ENCODE data around the gene TMEM212. TPM values are rescaled to one million over a fixed set of nuclear protein-coding genes. Genes with fewer than 3 reads are reported as not detected.
"Not testable (repeated sequence)": the region's sequence is repeated elsewhere in the genome, so short reads cannot be mapped to it uniquely, and the experiment has no call there.

The TMEM212 gene
- total and polyA plus RNA-seq, 4 experiments from 2014 or later = not detected

- peak overlapping the region in 2 of 7 donors; percentile 15 to 82 for H3K27ac Mint-ChIP-seq
- POLR2A ChIA-PET (ENCODE audit: partially characterized antibody) = no interaction called here
- no peaks in the 10 kb centered on the region for H3K36me3 Mint-ChIP-seq
- H3K4me3 ChIP-seq (ENCODE audit: low read length in 2 of 2) = no peak overlapping the region
- peak in 1 of 5 donors; percentile 37 for DNase-seq
- peaks cover 8 to 15% (median 13%) of the 10 kb centered on the region in 4 donors for H3K4me1 Mint-ChIP-seq
- peaks cover 20 to 21% of the 10 kb centered on the region in 2 donors for H3K27me3 Mint-ChIP-seq
- H3K27me3 ChIP-seq (ENCODE audit: insufficient read depth, low read length) = no peaks in the 10 kb centered on the region
- no peak overlapping the region for H3K4me3 Mint-ChIP-seq
- peaks cover 13% of the 10 kb centered on the region for H3K4me1 ChIP-seq (ENCODE audit: insufficient read depth, low read length)
- intact Hi-C loops (cut with micrococcal nuclease) = no loop called here
- H3K9me3 Mint-ChIP-seq = no peaks in the 10 kb centered on the region
- no peak overlapping the region for H3K27ac ChIP-seq (ENCODE audit: low read depth, low read length)
- H3K36me3 ChIP-seq (ENCODE audit: insufficient read depth, low read length) = no peaks in the 10 kb centered on the region
- CTCF ChIA-PET (ENCODE audit: partially characterized antibody) = no interaction called here
- H3K9me3 ChIP-seq (ENCODE audit: control insufficient read depth in 1 of 2, low read length in 2 of 2) = no peaks in the 10 kb centered on the region
Observed at GRCh38 chr3:171813897-171814460, 29.2 kb upstream of the TMEM212 start.

GRCh38 chr3:171814662-171815061, 28.5 kb upstream of the TMEM212 start:
- H3K27ac Mint-ChIP-seq; H3K27ac ChIP-seq (ENCODE audit: low read depth, low read length); H3K27me3 ChIP-seq (ENCODE audit: insufficient read depth, low read length); POLR2A ChIA-PET (ENCODE audit: partially characterized antibody); H3K4me1 ChIP-seq (ENCODE audit: insufficient read depth, low read length); H3K36me3 ChIP-seq (ENCODE audit: insufficient read depth, low read length); intact Hi-C loops (cut with micrococcal nuclease); H3K4me3 Mint-ChIP-seq; CTCF ChIA-PET (ENCODE audit: partially characterized antibody); H3K4me3 ChIP-seq (ENCODE audit: low read length in 2 of 2); H3K4me1 Mint-ChIP-seq; H3K9me3 Mint-ChIP-seq; H3K9me3 ChIP-seq (ENCODE audit: control insufficient read depth in 1 of 2, low read length in 2 of 2); DNase-seq; H3K36me3 Mint-ChIP-seq: not testable (repeated sequence)
- H3K27me3 Mint-ChIP-seq = peaks cover 15% of the 10 kb centered on the region in 2 donors

GRCh38 chr3:171815973-171816595, 27.1 kb upstream of the TMEM212 start:
- no peak for DNase-seq
- no peaks in the 10 kb centered on the region for H3K9me3 ChIP-seq (ENCODE audit: control insufficient read depth in 1 of 2, low read length in 2 of 2)
- no peaks in the 10 kb centered on the region for H3K36me3 Mint-ChIP-seq
- no peaks in the 10 kb centered on the region for H3K27me3 ChIP-seq (ENCODE audit: insufficient read depth, low read length)
- H3K4me1 Mint-ChIP-seq = peaks cover 0 to 1% (median under 1%) of the 10 kb centered on the region in 4 donors
- ChIA-PET CTCF (ENCODE audit: partially characterized antibody) (no interaction called here), POLR2A (ENCODE audit: partially characterized antibody) (no interaction called here)
- no peak overlapping the region for H3K4me3 Mint-ChIP-seq
- H3K4me3 ChIP-seq (ENCODE audit: low read length in 2 of 2) = no peak overlapping the region
- intact Hi-C loops (cut with micrococcal nuclease) = no loop called here
- H3K27me3 Mint-ChIP-seq = peaks cover 8 to 11% of the 10 kb centered on the region in 2 donors
- H3K4me1 ChIP-seq (ENCODE audit: insufficient read depth, low read length) = no peaks in the 10 kb centered on the region
- no peaks in the 10 kb centered on the region for H3K36me3 ChIP-seq (ENCODE audit: insufficient read depth, low read length)
- H3K27ac ChIP-seq (ENCODE audit: low read depth, low read length) = no peak overlapping the region
- H3K9me3 Mint-ChIP-seq = peaks cover 0 to 1% (median 0%) of the 10 kb centered on the region in 8 donors
- no peak overlapping the region for H3K27ac Mint-ChIP-seq

GRCh38 chr3:171817074-171817800, 25.9 kb upstream of the TMEM212 start:
- Histone ChIP-seq H3K4me1 (ENCODE audit: insufficient read depth, low read length) (no peaks in the 10 kb centered on the region), H3K27ac (ENCODE audit: low read depth, low read length) (no peak overlapping the region), H3K9me3 (ENCODE audit: control insufficient read depth in 1 of 2, low read length in 2 of 2) (no peaks in the 10 kb centered on the region), H3K36me3 (ENCODE audit: insufficient read depth, low read length) (no peaks in the 10 kb centered on the region), H3K27me3 (ENCODE audit: insufficient read depth, low read length) (no peaks in the 10 kb centered on the region), H3K4me3 (ENCODE audit: low read length in 2 of 2) (no peak overlapping the region)
- no peaks in the 10 kb centered on the region for H3K36me3 Mint-ChIP-seq
- H3K4me1 Mint-ChIP-seq = peaks cover 3 to 7% (median 5%) of the 10 kb centered on the region in 4 donors
- POLR2A ChIA-PET (ENCODE audit: partially characterized antibody) = no interaction called here
- CTCF ChIA-PET (ENCODE audit: partially characterized antibody) = interaction anchor here (1.8 kb wide), 1 partner anchor 12 kb away, joined by 6 read pairs; no protein-coding TSS in a partner anchor
- peaks cover 5 to 7% of the 10 kb centered on the region in 2 donors for H3K27me3 Mint-ChIP-seq
- intact Hi-C loops (cut with micrococcal nuclease) = no loop called here
- DNase-seq = no peak
- H3K27ac Mint-ChIP-seq = no peak overlapping the region
- peaks cover 0 to 1% (median 0%) of the 10 kb centered on the region in 8 donors for H3K9me3 Mint-ChIP-seq
- no peak overlapping the region for H3K4me3 Mint-ChIP-seq

- no peak for DNase-seq
- Mint-ChIP-seq H3K27me3 (peaks cover 1 to 4% of the 10 kb centered on the region in 2 donors), H3K4me3 (no peak overlapping the region), H3K36me3 (no peaks in the 10 kb centered on the region), H3K4me1 (peaks cover 3 to 6% (median 5%) of the 10 kb centered on the region in 4 donors), H3K27ac (no peak overlapping the region), H3K9me3 (peaks cover 0 to 1% (median 0%) of the 10 kb centered on the region in 8 donors)
- no peaks in the 10 kb centered on the region for H3K36me3 ChIP-seq (ENCODE audit: insufficient read depth, low read length)
- no peaks in the 10 kb centered on the region for H3K9me3 ChIP-seq (ENCODE audit: control insufficient read depth in 1 of 2, low read length in 2 of 2)
- no peak overlapping the region for H3K4me3 ChIP-seq (ENCODE audit: low read length in 2 of 2)
- intact Hi-C loops (cut with micrococcal nuclease) = no loop called here
- no peak overlapping the region for H3K27ac ChIP-seq (ENCODE audit: low read depth, low read length)
- ChIA-PET POLR2A (ENCODE audit: partially characterized antibody) (no interaction called here), CTCF (ENCODE audit: partially characterized antibody) (no interaction called here)
- no peaks in the 10 kb centered on the region for H3K4me1 ChIP-seq (ENCODE audit: insufficient read depth, low read length)
- H3K27me3 ChIP-seq (ENCODE audit: insufficient read depth, low read length) = no peaks in the 10 kb centered on the region
Observed at GRCh38 chr3:171821044-171821443, 22.1 kb upstream of the TMEM212 start.

GRCh38 chr3:171821778-171822358, 21.3 kb upstream of the TMEM212 start:
- Mint-ChIP-seq H3K4me1 (peaks cover 3 to 6% (median 5%) of the 10 kb centered on the region in 4 donors), H3K4me3 (no peak overlapping the region), H3K36me3 (no peaks in the 10 kb centered on the region), H3K27ac (peak overlapping the region in 1 of 7 donors; percentile 28), H3K27me3 (peaks cover 1 to 3% of the 10 kb centered on the region in 2 donors), H3K9me3 (peaks cover 0 to 1% (median 0%) of the 10 kb centered on the region in 8 donors)
- Histone ChIP-seq H3K9me3 (ENCODE audit: control insufficient read depth in 1 of 2, low read length in 2 of 2) (no peaks in the 10 kb centered on the region), H3K27me3 (ENCODE audit: insufficient read depth, low read length) (no peaks in the 10 kb centered on the region), H3K4me3 (ENCODE audit: low read length in 2 of 2) (no peak overlapping the region), H3K4me1 (ENCODE audit: insufficient read depth, low read length) (no peaks in the 10 kb centered on the region), H3K27ac (ENCODE audit: low read depth, low read length) (no peak overlapping the region), H3K36me3 (ENCODE audit: insufficient read depth, low read length) (no peaks in the 10 kb centered on the region)
- POLR2A ChIA-PET (ENCODE audit: partially characterized antibody) = no interaction called here
- DNase-seq = no peak
- CTCF ChIA-PET (ENCODE audit: partially characterized antibody) = interaction anchor here (2.0 kb wide), 1 partner anchor 12 kb away, joined by 5 read pairs; no protein-coding TSS in a partner anchor
- intact Hi-C loops (cut with micrococcal nuclease) = no loop called here

Data from CD4-positive, alpha-beta memory T cell (primary cell).